Activated CD8-positive, alpha-beta memory T cell treated with anti-CD3 and anti-CD28 coated beads for 24 hours (primary cell): ENCODE results near the gene NOL4L.
"Not testable (repeated sequence)": the region's sequence is repeated elsewhere in the genome, so short reads cannot be mapped to it uniquely, and the experiment has no call there.

ENCODE experiments used
- DNase-seq: peaks from one replicate; pipeline ENCODE4 v3.0.0-alpha.2; 2020

The NOL4L gene

GRCh38 chr20:32594204-32594603, 9.1 kb upstream of the NOL4L start:
- DNase-seq = no peak

DNA sequence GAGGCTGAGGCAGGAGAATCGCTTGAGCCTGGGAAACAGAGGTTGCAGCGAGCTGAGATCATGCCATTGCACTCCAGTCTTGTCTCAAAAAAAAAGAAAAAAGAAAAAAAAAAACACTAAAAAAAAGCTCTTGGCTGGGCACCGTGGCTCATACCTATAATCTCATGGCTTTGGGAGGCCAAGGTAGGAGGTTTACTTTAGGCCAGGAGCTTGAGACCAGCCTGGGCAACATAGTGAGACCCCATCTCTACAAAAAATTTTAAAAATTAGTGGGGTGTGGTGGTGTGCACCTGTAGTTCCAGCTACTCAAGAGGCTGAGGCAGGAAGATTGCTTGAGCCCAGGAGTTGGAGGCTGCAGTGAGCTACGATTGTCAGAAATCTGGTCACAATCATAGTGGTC, 7.5 kb upstream of the NOL4L start:
- not testable (repeated sequence) for DNase-seq

DNA sequence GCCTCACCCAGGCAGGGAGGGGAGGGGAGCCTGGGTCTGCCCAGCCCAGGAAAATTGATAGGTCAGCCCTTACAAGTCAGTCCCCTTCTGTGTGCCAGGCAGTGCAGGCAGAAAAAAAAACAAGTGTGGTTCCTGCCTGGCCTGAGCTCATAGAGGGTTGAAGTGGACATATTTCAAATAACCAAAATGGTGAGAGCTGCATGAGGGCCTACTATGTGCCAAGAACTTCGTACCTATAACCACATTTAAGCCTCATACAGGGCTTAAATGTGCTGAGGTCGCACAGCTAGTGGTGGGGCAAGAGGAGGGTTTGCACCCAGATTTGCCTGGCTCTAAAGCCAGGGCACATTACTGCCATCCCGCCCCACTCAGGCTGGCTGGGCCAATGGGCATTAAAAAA, 6.9 kb upstream of the NOL4L start:
- DNase-seq = no peak

DNA sequence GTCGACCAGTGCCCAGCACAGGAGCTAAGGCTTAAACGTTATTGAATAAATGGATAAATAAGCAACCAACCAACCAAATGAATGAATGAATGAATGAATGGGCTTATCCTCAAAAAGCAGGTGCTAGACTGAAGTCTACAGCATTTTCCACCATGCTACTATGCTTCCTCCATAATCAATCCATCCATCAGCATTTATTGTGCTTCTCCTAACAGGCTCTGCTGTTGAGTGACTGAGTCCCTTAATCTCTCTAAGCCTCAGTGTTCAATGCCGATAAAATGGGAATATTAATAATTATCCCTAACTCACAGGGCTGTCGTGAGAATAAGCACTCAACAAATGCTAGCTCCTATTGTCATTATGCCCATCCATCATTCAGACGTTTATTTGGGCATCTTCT, 4.6 kb upstream of the NOL4L start:
- DNase-seq = no peak

DNA sequence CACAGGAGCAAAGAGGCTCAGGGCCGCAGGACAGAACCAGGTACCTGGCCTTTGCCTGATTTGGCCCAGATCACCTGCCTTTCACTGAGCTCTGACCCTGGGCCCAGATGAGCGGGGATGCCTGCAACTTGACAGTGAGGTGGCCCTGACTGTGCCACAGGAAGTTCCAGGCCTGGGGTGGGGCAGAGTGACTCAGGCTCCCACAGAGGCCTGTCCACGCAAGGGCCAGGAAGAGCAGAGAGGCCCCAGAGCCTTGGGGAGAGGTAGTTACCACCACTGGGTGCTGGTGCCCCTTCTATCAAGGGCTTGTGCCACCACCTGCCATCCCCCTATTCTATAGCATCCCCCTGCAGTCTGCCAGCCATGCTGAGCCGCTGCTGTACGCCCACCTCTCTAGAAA, 4.1 kb upstream of the NOL4L start:
- no peak for DNase-seq

GRCh38 chr20:32588040-32588439, 2.9 kb upstream of the NOL4L start:
- DNase-seq = no peak

DNA sequence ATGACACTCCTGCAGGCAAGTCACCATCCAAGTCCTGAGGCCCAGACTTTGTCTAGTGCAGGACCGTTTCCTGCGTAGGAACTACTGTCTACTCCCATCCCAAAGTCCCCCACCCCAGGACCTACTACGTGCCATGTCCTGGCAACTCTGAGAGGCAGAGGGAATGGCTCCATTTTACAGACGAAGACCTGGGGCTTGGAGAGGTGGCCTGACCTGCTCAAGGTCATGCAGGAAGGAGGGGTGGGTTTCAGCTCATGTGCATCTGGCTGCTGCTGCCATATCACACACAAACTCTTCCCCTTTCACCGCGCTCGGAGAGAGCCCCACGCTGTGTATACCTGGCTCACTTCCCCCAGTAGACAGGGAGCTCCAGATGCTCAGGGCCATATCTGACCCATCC, 1.2 kb upstream of the NOL4L start:
- DNase-seq = no peak

DNA sequence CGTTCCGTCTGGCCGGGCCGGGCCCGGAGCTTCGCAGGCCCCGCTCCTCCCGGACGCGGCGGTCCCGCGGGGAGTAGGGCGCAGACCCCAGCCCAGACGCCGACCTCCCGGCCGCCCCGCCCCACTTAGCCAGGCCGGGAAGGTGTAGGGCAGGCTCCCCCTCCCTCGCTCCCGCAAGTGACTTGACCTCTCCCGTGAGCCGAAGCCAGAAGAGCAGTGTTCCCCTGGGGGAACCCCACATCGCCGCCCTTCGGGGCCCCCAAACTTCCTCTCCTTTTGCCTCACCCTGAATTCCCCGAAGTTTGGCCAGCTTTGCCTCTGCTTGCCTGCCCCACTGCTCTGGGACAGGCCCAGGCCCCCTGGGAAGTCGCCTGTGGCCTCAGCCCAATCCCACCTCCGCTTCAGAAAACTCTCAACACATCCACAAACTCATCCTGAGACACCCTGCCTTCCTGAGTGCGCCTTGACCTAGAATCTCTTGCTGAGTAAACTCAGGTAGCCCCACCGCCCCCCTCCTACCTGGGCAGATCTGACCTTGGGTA, 524 bp upstream of the NOL4L start:
- DNase-seq = peak; percentile 66

- no peak for DNase-seq
Observed at GRCh38 chr20:32583581-32584070, 1.5 kb downstream of the NOL4L start.

GRCh38 chr20:32582659-32583580, 2.2 kb downstream of the NOL4L start:
- DNase-seq = peak; percentile 72

- no peak for DNase-seq
Observed at GRCh38 chr20:32581839-32582658, 3.1 kb downstream of the NOL4L start.

DNA sequence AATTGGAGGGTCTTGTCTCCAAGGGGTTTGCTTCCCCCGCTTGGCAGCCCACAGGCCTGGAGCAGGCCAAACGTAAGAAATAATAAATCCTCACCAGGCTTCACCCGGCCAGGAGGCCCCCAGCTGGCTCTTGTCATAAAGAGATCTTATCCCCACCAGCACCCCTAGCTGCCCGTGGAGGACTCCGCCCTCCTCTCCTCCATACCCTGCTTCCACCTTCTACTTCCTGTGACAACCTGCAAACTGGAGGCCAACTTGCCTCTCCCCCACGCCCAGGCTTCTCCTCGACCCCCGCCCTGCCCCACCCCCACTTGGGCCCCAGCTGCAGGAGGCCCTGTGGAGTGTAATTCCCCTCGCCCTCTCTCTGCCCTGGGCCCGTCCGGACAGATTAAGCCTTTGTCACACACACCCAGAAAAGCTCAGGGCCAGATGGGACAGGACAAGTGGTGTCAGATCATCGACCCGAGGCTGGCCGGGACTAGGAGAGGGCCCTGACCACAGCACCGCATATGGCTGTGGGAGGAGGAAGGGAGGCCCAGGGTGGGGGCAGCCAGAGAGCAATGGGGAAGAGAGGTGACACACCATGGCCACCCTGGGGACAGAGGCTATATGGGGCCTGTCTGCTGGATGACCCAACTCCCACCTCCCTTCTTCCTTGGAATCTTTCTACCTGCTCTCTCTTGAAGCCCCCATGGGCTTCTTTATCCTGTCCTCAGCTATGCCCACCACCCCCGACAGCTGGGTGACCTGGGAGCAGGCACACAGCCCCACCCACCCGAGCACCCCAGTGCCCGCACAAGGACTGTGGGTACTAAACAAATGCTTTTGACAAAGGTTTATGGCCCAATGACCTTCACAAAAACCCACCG, 3.9 kb downstream of the NOL4L start:
- peak; percentile 70 for DNase-seq

- no peak for DNase-seq
Observed at GRCh38 chr20:32580219-32580969, 4.7 kb downstream of the NOL4L start.

DNA sequence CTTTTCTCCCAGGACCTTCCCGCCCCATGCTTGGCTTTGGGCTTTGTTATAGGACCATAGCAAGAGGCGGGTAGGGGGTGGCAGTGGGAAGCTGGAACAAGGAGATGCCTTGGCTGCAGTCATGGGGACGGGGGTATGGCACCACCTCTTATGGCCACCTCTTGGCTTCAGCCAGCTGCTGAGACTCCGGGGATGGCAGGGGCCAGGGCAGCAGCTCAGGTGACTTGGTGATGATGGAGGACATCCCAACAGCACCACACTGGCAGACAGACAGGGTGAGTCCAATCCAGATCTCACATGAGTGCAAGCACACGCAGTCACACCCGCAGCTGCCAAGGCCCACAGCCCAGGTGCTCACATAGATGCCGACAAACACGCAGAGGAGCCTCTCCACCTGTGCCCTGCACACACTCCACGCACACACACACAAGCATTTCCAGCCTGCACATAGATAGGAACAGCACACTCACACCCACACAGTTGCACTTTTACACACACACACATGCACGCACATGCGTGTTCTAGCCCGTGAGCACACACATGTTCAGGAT, 6.2 kb downstream of the NOL4L start:
- DNase-seq = no peak

DNA sequence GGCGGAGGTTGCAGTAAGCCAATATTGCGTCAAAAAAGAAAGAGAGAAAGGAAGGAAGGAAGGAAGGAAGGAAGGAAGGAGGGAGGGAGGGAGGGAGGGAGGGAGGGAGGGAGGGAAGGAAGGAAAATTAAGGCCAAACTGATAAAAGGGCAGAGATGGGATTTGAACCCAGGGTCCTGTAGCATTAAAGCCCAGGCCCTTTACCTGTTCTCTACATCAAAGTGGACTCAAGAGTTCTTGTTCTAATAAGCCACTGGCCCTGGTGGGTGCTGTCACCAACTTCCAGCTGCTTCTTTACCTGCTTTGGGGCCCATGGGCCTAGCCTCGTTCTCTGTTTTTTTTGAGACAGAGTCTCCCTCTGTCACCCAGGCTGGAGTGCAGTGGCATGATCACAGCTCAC, 7.1 kb downstream of the NOL4L start:
- not testable (repeated sequence) for DNase-seq

- no peak for DNase-seq
Observed at GRCh38 chr20:32577657-32578056, 7.5 kb downstream of the NOL4L start.

- no peak for DNase-seq
Observed at GRCh38 chr20:32577023-32577422, 8.1 kb downstream of the NOL4L start.

GRCh38 chr20:32576560-32576959, 8.6 kb downstream of the NOL4L start:
- DNase-seq = no peak

- no peak for DNase-seq
Observed at GRCh38 chr20:32575805-32576204, 9.3 kb downstream of the NOL4L start.

GRCh38 chr20:32575227-32575581, 9.9 kb downstream of the NOL4L start:
- no peak for DNase-seq
